Measurements from ENCODE around the gene GPNMB.
A peak's percentile ranks its signal among the peaks of the same experiment; 100 is the strongest.

The GPNMB gene

DNA sequence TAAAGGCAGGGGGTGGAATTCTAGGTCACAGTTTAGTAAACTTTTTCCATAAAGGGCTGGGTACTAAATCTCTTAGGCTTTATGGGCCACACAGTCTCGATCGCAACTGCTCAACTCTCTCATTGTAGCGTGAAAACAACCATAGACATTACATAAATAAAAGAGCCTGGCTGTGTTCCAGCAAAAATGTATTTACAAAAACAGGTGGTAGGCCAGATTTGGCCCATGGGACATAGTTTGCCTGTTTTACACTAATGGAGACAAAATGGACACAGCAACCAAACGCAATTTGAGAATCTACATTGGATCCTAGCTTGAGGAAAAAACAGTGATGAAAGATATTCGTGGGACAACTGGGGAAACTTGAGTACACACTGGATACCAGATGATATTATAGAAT, 29.3 kb downstream of the GPNMB start:
- no peak for DNase-seq

GRCh38 chr7:23276376-23276775, 29.8 kb downstream of the GPNMB start:
- DNase-seq = no peak

DNA sequence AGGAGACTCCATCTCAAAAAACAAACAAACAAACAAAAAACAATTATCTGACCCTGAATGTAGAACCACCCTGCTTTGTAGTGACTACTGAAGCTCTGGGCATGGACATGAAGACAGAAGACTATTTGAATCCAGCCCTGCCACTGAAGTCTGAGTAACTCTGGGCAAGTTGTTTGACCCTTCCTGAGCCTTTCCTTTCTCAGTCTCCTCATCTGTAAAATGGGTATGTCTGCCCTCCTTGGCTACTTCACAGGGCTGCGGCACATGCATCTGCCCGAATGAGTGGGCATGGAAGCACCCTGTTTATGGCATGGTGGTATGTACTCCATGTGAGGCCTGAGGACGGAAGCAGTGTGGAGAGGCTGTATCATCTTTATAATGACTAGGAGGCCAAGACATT, 30.4 kb downstream of the GPNMB start:
- no peak for DNase-seq

GRCh38 chr7:23277359-23277989, 30.9 kb downstream of the GPNMB start:
- no peak for DNase-seq

DNA sequence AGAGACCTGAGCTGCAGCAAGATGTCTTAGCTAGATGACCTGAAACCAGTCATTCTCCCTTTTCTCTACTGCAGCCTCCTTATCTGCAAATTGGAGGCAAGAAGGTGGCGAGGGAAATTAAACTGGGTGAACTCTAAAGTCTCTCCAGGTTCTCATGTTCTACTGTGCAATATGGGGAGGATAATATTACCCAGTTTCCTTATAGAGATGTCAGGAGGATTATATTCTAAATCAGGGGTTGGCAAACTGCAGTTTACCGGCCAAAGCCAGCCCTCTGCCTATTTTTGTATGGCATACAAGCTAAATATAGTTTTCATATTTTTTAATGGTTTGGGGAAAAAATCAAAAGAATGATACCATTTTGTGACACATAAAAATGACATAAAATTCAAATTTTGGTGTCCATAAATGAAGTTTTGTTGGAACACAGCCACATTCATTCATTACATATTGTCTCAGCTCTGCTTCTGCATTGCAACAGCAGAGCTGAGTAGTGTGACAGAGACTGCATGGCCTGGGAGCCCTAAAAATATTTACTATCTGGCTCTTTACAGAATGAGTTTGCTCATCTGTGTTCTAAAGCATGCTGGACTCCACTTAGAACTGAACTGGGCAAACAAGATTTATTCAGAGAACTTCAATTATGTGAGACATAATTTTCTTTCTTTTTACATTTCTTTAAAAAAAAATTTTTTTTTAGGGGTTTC, 33.4 kb downstream of the GPNMB start:
- DNase-seq = no peak

- DNase-seq = no peak
These were observed 36.5 kb downstream of the GPNMB start for GRCh38 chr7:23283086-23283485.

DNA sequence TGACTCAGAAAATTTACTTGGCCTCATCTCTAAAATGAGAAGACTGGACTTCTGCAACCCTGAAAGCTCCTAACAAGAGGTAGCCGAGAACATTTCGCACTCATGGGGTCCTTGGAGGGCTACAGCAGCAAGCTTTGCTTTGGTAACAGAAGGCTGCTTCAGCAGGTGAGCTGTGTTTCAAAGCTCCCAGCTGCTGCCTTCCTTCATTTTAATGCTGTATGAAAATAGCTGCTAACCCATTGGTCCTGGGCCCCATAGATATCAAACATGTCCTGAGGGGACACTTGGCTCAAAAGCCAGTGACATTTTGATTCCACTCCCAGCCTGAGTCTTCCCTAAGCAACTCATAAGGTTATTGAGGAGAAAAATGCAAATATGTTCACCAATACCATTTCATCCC, 38.3 kb downstream of the GPNMB start:
- DNase-seq = no peak

GRCh38 chr7:23285657-23286646, 39.4 kb downstream of the GPNMB start:
- no peak for DNase-seq

DNA sequence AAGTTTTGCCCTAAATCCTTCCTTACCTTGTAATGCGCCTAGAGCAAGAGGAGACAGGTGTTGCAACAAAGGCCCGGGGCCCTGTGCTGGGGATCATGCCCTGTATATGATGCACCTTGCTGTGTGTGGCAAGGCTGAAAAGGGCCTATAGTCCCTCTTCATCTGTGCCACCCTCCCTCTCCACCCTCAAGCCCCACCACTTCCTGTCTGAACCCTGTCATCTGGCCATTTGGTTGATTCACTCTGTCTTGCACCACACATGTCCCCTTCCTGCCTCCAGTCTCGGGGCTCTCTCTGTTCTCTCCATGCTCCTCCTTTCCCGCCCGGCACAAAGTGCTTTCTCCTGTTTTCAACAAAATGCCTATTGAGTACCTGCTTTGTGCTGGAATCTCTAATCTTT, 41.0 kb downstream of the GPNMB start:
- no peak for DNase-seq

GRCh38 chr7:23290993-23291392, 44.4 kb downstream of the GPNMB start:
- DNase-seq = no peak

DNA sequence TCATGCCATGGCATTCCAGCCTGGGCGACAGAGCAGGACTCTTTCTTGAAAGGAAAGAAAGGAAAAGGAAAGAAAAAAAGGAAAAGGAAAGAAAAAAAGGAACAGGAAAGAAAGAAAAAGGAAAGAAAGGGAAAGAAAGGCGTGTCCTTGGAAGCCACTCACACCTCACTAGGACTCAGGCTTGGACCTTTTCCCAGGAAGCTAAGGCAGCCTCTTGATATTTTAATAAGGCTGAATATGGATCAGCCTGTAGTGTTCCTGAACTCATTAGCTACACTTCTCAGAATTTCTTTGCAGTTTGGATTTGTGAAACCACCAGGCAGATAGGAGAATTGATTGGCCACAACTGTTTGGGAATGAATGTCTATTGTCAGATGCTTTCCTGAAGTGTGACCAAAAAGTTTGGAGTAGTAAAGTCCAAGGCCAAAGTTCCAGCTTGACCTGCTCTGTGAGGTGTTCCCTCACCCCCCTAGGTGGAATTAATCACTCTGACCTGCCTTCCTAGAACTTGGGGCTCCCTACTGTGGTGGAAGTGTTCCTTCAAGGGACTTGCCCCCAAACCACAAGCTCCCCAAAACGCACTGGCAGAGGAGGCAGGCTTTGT, 45.5 kb downstream of the GPNMB start:
- DNase-seq = no peak

GRCh38 chr7:23292623-23293022, 46.0 kb downstream of the GPNMB start:
- DNase-seq = no peak

- DNase-seq = no peak
These were observed 47.0 kb downstream of the GPNMB start for GRCh38 chr7:23293500-23294073.

DNA sequence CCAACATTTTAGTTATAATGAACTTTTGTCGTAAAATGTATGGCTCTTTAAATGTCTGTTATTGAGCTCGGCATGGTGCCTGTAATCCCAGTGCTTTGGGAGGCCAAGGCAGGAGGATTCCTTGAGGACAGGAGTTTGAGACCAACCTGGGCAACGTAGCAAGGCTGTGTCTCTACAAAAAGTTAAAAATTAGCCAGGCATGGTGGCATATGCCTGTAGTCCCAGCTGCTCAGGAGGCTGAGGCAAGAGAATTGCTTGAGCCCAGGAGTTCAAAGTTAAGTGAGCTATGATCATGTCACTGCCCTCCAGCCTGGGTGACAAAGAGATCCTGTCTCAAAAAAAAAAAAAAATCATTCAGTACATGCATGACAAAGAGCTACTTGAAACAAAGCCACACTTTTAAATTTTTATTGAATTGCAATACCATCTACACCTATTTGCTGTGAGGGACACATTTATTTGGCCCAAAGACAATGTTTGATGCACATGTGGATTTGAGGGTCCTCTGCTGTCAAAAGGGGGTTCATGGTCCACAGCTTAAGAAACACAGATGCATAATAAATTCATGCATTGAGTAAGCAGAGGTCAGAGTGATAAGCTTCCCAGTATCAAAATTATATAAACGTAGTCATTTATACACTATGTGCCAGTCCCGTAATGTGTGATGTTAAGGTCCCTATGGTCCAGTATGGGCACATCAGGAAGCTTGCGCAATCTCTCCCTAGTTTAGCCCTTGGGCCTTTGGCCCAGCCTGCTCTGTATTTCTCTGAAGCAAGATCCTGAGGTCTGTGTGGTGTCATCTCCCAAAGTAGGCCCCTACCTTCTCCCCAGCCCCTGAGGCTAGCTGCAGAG, 48.2 kb downstream of the GPNMB start:
- DNase-seq = no peak

DNA sequence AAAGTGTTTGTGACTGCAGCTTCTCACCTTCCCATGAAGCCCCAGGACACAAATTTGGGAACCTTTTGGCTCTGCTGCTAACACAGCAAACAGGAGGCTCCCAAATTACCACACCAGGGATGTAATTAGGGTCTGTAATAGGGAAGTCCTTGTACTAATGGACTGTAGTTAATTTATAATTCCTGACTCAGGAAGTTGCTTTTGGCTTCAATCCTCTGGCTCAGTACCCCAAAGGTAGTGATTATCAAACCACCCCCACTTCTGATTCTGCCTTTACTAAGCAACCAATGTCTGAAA, 48.8 kb downstream of the GPNMB start:
- no peak for DNase-seq

GRCh38 chr7:23298141-23298881, 51.7 kb downstream of the GPNMB start:
- DNase-seq = no peak

GRCh38 chr7:23298885-23299769, 52.6 kb downstream of the GPNMB start, which contains the start of gene MALSU1:
TSS of gene MALSU1 (plus strand) at chr7:23299339. CDS start at chr7:23299353, 14 bp downstream.
- DNase-seq = peak; percentile 97

DNA sequence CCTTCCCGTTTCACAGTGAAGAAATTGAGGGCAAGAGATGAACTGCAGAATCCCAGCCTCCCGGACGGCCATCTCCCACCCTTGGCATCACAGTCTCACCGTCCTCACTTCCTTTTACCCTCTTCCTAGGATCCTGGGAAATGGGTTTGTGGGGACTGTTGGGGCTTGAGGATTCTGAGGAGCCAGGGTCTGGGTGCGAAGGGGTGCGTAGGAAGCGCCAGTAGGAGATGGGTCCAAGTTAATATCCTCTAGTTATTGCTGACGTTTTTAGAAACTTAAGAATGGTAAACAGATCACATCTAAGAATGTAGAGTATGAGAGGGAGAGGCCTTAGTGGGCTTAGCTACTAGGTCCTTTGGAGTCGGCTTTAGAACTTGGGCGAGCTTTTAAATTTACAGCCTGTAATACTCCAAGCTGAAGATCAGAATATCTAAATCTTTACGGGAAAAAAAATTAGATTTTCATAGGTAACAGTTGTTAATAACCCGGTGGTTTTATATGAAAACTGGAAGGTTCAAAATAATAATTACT, 53.3 kb downstream of the GPNMB start:
- no peak for DNase-seq

- no peak for DNase-seq
These were observed 60.5 kb downstream of the GPNMB start for GRCh38 chr7:23306936-23307521.
